ENCODE measurements around the gene TTPAL. TPM values are rescaled to one million over a fixed set of nuclear protein-coding genes. Genes with fewer than 3 reads are reported as not detected.

The TTPAL gene
- polyA plus RNA-seq, 1 of the 3 experiments (the other 2 are of a cell fraction), result 5.7 TPM

GRCh38 chr20:44463466-44463865 lies 12.2 kb upstream of the TTPAL start (continued):
- TF ChIP-seq ELF1 (IDR thresholded peaks at IDR 0.05) (no peak), RCOR1 (IDR thresholded peaks at IDR 0.05; ENCODE audit: low read length) (no peak), RFX5 (IDR thresholded peaks at IDR 0.05; ENCODE audit: low read length) (no peak), GATA2 (CRISPR knock-in tag; IDR thresholded peaks at IDR 0.05) (no peak), FOSL2 (IDR thresholded peaks at IDR 0.05; ENCODE audit: borderline replicate concordance, low read depth) (no peak), NFIC (IDR thresholded peaks at IDR 0.05; ENCODE audit: borderline replicate concordance) (no peak)

GRCh38 chr20:44464514-44464913 lies 11.2 kb upstream of the TTPAL start:
- no peak for DNase-seq
- Histone ChIP-seq H3K79me2 (ENCODE audit: insufficient read depth) (no peaks in the 10 kb centered on the region), H4K20me1 (ENCODE audit: insufficient read depth) (no peaks in the 10 kb centered on the region), H3K27ac (ENCODE audit: low read depth in 2 of 2, low read length in 1 of 2) (no peak overlapping the region), H3F3A (replicated peaks; ENCODE audit: insufficient read depth) (no peaks in the 10 kb centered on the region), H3K9me2 (no peaks in the 10 kb centered on the region), H3K4me1 (ENCODE audit: control insufficient read depth in 1 of 2, insufficient read depth in 2 of 2, low read depth in 1 of 2, low read length in 1 of 2) (no peaks in the 10 kb centered on the region), H2AFZ (ENCODE audit: low read depth) (no peak overlapping the region), H3K4me3 (ENCODE audit: low read depth in 2 of 2, low read length in 1 of 2) (no peak overlapping the region), H3K4me2 (no peak overlapping the region), H3K9ac (no peak overlapping the region), H3K27me3 (ENCODE audit: insufficient read depth) (no peaks in the 10 kb centered on the region), H3K36me3 (replicated peaks in 1 of 2; ENCODE audit: control insufficient read depth in 1 of 2, insufficient read depth in 2 of 2, low read length in 1 of 2) (no peaks in the 10 kb centered on the region), H3K9me3 (no peaks in the 10 kb centered on the region)
- POLR2A ChIA-PET, result no interaction called here
- 76% methylated on average over 3 of the region's 3 CpGs for WGBS (ENCODE audit: low lambda C conversion rate)
- TF ChIP-seq RCOR1 (IDR thresholded peaks at IDR 0.05; ENCODE audit: low read length), result no peak
- no peak for TF ChIP-seq EP300 (IDR thresholded peaks at IDR 0.05; ENCODE audit: borderline replicate concordance in 1 of 2, low read depth in 1 of 2, low read length in 1 of 2)
- no peak for TF ChIP-seq GATA2 (CRISPR knock-in tag; IDR thresholded peaks at IDR 0.05)
- no peak for TF ChIP-seq ELF1 (IDR thresholded peaks at IDR 0.05)
- no peak for TF ChIP-seq GABPA (IDR thresholded peaks at IDR 0.05; ENCODE audit: low read depth)
- no peak for TF ChIP-seq MEF2A (IDR thresholded peaks at IDR 0.05; ENCODE audit: borderline replicate concordance, low read depth)
- TF ChIP-seq REST (IDR thresholded peaks at IDR 0.05; ENCODE audit: low read depth, low read length), result no peak
- TF ChIP-seq TCF12 (IDR thresholded peaks at IDR 0.05), result no peak
- TF ChIP-seq NFIC (IDR thresholded peaks at IDR 0.05; ENCODE audit: borderline replicate concordance), result no peak
- TF ChIP-seq FOXJ3 (CRISPR knock-in tag; IDR thresholded peaks at IDR 0.05), result no peak
- CTCF ChIA-PET, result interaction anchor here (2.8 kb wide), 1 partner anchor 76 kb away, joined by 8 read pairs; no protein-coding TSS in a partner anchor

- Histone ChIP-seq H3K4me1 (ENCODE audit: control insufficient read depth in 1 of 2, insufficient read depth in 2 of 2, low read depth in 1 of 2, low read length in 1 of 2) (no peaks in the 10 kb centered on the region), H3K9me3 (no peaks in the 10 kb centered on the region), H3K9me2 (no peaks in the 10 kb centered on the region), H3K4me3 (ENCODE audit: low read depth in 2 of 2, low read length in 1 of 2) (no peak overlapping the region), H3K9ac (no peak overlapping the region), H3K4me2 (no peak overlapping the region), H3F3A (replicated peaks; ENCODE audit: insufficient read depth) (no peaks in the 10 kb centered on the region), H3K36me3 (replicated peaks in 1 of 2; ENCODE audit: control insufficient read depth in 1 of 2, insufficient read depth in 2 of 2, low read length in 1 of 2) (no peaks in the 10 kb centered on the region), H3K27me3 (ENCODE audit: insufficient read depth) (no peaks in the 10 kb centered on the region), H3K79me2 (ENCODE audit: insufficient read depth) (no peaks in the 10 kb centered on the region), H4K20me1 (ENCODE audit: insufficient read depth) (no peaks in the 10 kb centered on the region), H3K27ac (ENCODE audit: low read depth in 2 of 2, low read length in 1 of 2) (no peak overlapping the region), H2AFZ (ENCODE audit: low read depth) (no peak overlapping the region)
- CTCF ChIA-PET, result interaction anchor here (1.0 to 2.8 kb wide), 4 partner anchors 76 to 250 kb away, joined by 3 to 8 read pairs (median 4); no protein-coding TSS in a partner anchor
- POLR2A ChIA-PET, result no interaction called here
- TF ChIP-seq RFX5 (IDR thresholded peaks at IDR 0.05; ENCODE audit: low read length) (no peak), FOXJ3 (CRISPR knock-in tag; IDR thresholded peaks at IDR 0.05) (no peak)
- 54% methylated on average over 2 of the region's 3 CpGs for WGBS (ENCODE audit: low lambda C conversion rate)
- DNase-seq, result no peak
Observed at GRCh38 chr20:44465001-44465560, 10.6 kb upstream of the TTPAL start.
